Liver (tissue), 9 donors: ENCODE results near the gene CACNA2D1. TPM values are rescaled to one million over a fixed set of nuclear protein-coding genes. Genes with fewer than 3 reads are reported as not detected.
"Not testable (repeated sequence)": the region's sequence is repeated elsewhere in the genome, so short reads cannot be mapped to it uniquely, and the experiment has no call there.

Experiments used
- DNase-seq: peaks from one replicate; pipeline ENCODE4 v3.0.0-alpha.2; 2017; ENCODE audit warnings: low spot score
- H3K27ac ChIP-seq, 2 donors: one replicate each; pipeline ENCODE4 v1.7.0; 2013; ENCODE audit warnings: inconsistent platforms in 2 of 2, low read length in 2 of 2, control low read depth in 1 of 2, low read depth in 1 of 2, mild to moderate bottlenecking in 1 of 2
- H3K27me3 ChIP-seq, 4 donors: one replicate each; pipeline versions ENCODE4 v1.6.1 to v1.7.0; 2013; ENCODE audit warnings: low read length in 3 of 4, inconsistent platforms in 1 of 4, mild to moderate bottlenecking in 1 of 4, moderate library complexity in 1 of 4; ENCODE audit not compliant: control insufficient read depth in 4 of 4, insufficient read depth in 4 of 4
- H3K36me3 ChIP-seq, 4 donors: one replicate each; pipeline versions ENCODE4 v1.6.1 to v1.7.0; 2013; ENCODE audit warnings: low read length in 3 of 4, mild to moderate bottlenecking in 3 of 4, low read depth in 1 of 4, moderate library complexity in 1 of 4; ENCODE audit not compliant: control insufficient read depth in 4 of 4, insufficient read depth in 3 of 4
- H3K4me1 ChIP-seq, 4 donors: one replicate each; pipeline versions ENCODE4 v1.6.1 to v1.7.0; 2013; ENCODE audit warnings: low read length in 3 of 4, mild to moderate bottlenecking in 3 of 4, moderate library complexity in 1 of 4; ENCODE audit not compliant: control insufficient read depth in 4 of 4, insufficient read depth in 4 of 4
- H3K4me3 ChIP-seq, 3 donors: one replicate each; pipeline versions ENCODE4 v1.6.1 to v1.7.0; 2013; ENCODE audit warnings: low read length in 3 of 3, control low read depth in 1 of 3, low read depth in 1 of 3, mild to moderate bottlenecking in 1 of 3
- H3K9ac ChIP-seq, 2 donors: one replicate each; pipeline ENCODE4 v1.7.0; 2013; ENCODE audit warnings: low read length in 2 of 2, mild to moderate bottlenecking in 2 of 2, moderate library complexity in 2 of 2, control low read depth in 1 of 2, low read depth in 1 of 2
- H3K9me3 ChIP-seq, 4 donors: one replicate each; pipeline versions ENCODE4 v1.6.1 to v1.7.0; 2013; ENCODE audit warnings: low read length in 3 of 4; ENCODE audit not compliant: control insufficient read depth in 4 of 4
- EGR1 ChIP-seq, 2 donors: IDR thresholded peaks; 2 replicates each; pipeline ENCODE4 v1.6.1; 2016 to 2018; ENCODE audit warnings: antibody characterized with exemption in 2 of 2, low read depth in 2 of 2
- FOXA1 ChIP-seq: IDR thresholded peaks from 2 replicates; pipeline ENCODE4 v1.6.1; 2016; ENCODE audit warnings: antibody characterized with exemption
- FOXA2 ChIP-seq: IDR thresholded peaks from 2 replicates; pipeline ENCODE4 v1.6.1; 2016; ENCODE audit warnings: antibody characterized with exemption
- GABPA ChIP-seq, 2 donors: IDR thresholded peaks in 1 of 2; conservative IDR thresholded peaks in 1 of 2; 2 replicates each; pipeline ENCODE4 v1.6.1; 2016; ENCODE audit warnings: antibody characterized with exemption in 2 of 2, mild to moderate bottlenecking in 1 of 2, moderate library complexity in 1 of 2
- HNF4A ChIP-seq, 2 donors: conservative IDR thresholded peaks; 2 replicates each; pipeline ENCODE4 v1.6.1; 2016; ENCODE audit warnings: antibody characterized with exemption in 2 of 2, mild to moderate bottlenecking in 2 of 2
- HNF4G ChIP-seq: IDR thresholded peaks from 2 replicates; pipeline ENCODE4 v1.6.1; 2016; ENCODE audit warnings: antibody characterized with exemption
- JUND ChIP-seq, 2 donors: IDR thresholded peaks; 2 replicates each; pipeline ENCODE4 v1.6.1; 2016; ENCODE audit warnings: antibody characterized with exemption in 2 of 2
- NR2F2 ChIP-seq: IDR thresholded peaks from 2 replicates; pipeline ENCODE4 v1.6.1; 2016; ENCODE audit warnings: antibody characterized with exemption
- RXRA ChIP-seq, 2 donors: IDR thresholded peaks; 2 replicates each; pipeline ENCODE4 v1.6.1; 2017 to 2018; ENCODE audit warnings: antibody characterized with exemption in 2 of 2, mild to moderate bottlenecking in 1 of 2
- SP1 ChIP-seq: IDR thresholded peaks from 2 replicates; pipeline ENCODE4 v1.6.1; 2018; ENCODE audit warnings: antibody characterized with exemption, mild to moderate bottlenecking
- TAF1 ChIP-seq: conservative IDR thresholded peaks from 2 replicates; pipeline ENCODE4 v1.6.1; 2016; ENCODE audit warnings: antibody characterized with exemption, mild to moderate bottlenecking
- YY1 ChIP-seq: IDR thresholded peaks from 2 replicates; pipeline ENCODE4 v1.6.1; 2016; ENCODE audit warnings: antibody characterized with exemption, mild to moderate bottlenecking
- WGBS: extraction: QIAGEN DNeasy Blood & Tissue Kit; methylation state at CpG from one replicate; pipeline ENCODE4 v1.1.7; 2013; 5-methylcytosine and 5-hydroxymethylcytosine counted together
- polyA plus RNA-seq, 2 donors: library from polyadenylated mRNA; stranded (reverse) in 1 of 2; unstranded in 1 of 2; fragments of 200-250 nt in 1 of 2; fragments of >200 nt in 1 of 2; fragmentation: Nextera tagmentation in 1 of 2; extraction: Ambion mirVana in 1 of 2; gene quantifications; one replicate each; pipeline versions ENCODE4 v1.2.1 to v1.2.3, GENCODE V29; 2013 to 2015
- total RNA-seq, 2 donors: library from RNA; depleted of rRNA; stranded (reverse); fragments of >200 nt; gene quantifications; one replicate each; pipeline ENCODE4 v1.2.3, GENCODE V29; 2014
- TF ChIP-seq, protein P1 (sequence below): IDR thresholded peaks from 2 replicates; pipeline ENCODE4 v1.6.1; 2016; ENCODE audit warnings: antibody characterized with exemption
- TF ChIP-seq, protein P2 (sequence below): IDR thresholded peaks from 2 replicates; pipeline ENCODE4 v1.6.1; 2016; ENCODE audit warnings: antibody characterized with exemption
- TF ChIP-seq, protein P3 (sequence below): fragments of 150-350 bp; IDR thresholded peaks from 2 replicates; pipeline ENCODE4 v1.5.1; 2017; ENCODE audit warnings: improper control_type of control experiment, low read depth, low read length; ENCODE audit not compliant: missing input control
- TF ChIP-seq, protein P4 (sequence below): IDR thresholded peaks from 2 replicates; pipeline ENCODE4 v1.6.1; 2016; ENCODE audit warnings: antibody characterized with exemption, mild to moderate bottlenecking
- donor health status: healthy.
- donor health status: healthy.
- donor health status: healthy.
- donor health status: healthy.
- donor health status: healthy.

CACNA2D1 gene
- total and polyA plus RNA-seq, 4 donors, result 0.42 to 2.3 (median 0.94) TPM

DNA sequence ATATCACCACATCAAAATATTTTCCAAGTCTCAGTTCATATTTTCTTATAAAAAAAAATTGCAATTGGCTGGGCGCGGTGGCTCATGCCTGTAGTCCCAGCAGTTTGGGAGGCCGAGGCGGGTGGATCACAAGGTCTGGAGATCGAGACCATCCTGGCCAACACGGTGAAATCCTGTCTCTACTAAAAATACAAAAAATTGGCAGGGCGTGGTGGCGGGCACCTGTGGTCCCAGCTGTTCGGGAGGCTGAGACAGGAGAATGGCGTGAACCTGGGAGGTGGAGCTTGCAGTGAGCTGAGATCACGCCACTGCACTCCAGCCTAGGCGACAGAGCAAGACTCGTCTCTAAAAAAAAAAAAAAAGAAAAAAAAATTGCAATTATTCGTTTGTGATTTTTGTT is 303.0 kb downstream of the CACNA2D1 start:
- H3K27me3 ChIP-seq, DNase-seq, H3K9ac ChIP-seq, H3K9me3 ChIP-seq, H3K4me1 ChIP-seq, H3K36me3 ChIP-seq, H3K27ac ChIP-seq, H3K4me3 ChIP-seq: not testable (repeated sequence)
- WGBS, result 92% methylated on average over 14 of the region's 14 CpGs

DNA sequence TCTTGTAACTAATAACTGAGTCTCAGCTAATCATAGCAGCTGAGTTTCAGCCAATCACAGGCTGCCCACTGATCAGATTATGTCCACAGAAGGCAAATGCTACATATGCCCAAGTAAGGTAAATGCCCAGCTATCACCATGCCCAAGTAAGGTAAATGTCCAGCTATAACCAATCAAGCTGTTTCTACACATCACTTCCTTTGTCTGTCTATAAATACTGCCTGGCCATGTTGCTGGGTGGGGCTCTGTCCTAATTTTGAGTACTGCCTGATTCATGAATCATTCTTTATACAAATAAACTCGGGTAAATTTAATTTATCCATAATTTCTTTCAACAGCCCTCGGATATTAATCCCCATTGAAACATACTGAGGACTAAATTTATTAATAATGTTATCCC is 312.4 kb downstream of the CACNA2D1 start:
- WGBS, result 56% methylated on average over 2 of the region's 2 CpGs
- Histone ChIP-seq H3K27me3 (no peaks in the 10 kb centered on the region), H3K36me3 (no peaks in the 10 kb centered on the region), H3K9ac (no peak overlapping the region), H3K27ac (no peak overlapping the region), H3K4me1 (no peaks in the 10 kb centered on the region), H3K4me3 (no peak overlapping the region), H3K9me3 (no peaks in the 10 kb centered on the region)
- DNase-seq, result no peak
- TF ChIP-seq FOXA1, result no peak
- no peak for TF ChIP-seq TAF1
- TF ChIP-seq, protein P1, sequence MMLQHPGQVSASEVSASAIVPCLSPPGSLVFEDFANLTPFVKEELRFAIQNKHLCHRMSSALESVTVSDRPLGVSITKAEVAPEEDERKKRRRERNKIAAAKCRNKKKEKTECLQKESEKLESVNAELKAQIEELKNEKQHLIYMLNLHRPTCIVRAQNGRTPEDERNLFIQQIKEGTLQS, result no peak
- TF ChIP-seq JUND (IDR thresholded peaks at IDR 0.05), result no peak
- TF ChIP-seq HNF4A (conservative IDR thresholded peaks at IDR 0.05), result no peak
- TF ChIP-seq, protein P2, sequence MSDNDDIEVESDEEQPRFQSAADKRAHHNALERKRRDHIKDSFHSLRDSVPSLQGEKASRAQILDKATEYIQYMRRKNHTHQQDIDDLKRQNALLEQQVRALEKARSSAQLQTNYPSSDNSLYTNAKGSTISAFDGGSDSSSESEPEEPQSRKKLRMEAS, result no peak
- TF ChIP-seq, protein P3, sequence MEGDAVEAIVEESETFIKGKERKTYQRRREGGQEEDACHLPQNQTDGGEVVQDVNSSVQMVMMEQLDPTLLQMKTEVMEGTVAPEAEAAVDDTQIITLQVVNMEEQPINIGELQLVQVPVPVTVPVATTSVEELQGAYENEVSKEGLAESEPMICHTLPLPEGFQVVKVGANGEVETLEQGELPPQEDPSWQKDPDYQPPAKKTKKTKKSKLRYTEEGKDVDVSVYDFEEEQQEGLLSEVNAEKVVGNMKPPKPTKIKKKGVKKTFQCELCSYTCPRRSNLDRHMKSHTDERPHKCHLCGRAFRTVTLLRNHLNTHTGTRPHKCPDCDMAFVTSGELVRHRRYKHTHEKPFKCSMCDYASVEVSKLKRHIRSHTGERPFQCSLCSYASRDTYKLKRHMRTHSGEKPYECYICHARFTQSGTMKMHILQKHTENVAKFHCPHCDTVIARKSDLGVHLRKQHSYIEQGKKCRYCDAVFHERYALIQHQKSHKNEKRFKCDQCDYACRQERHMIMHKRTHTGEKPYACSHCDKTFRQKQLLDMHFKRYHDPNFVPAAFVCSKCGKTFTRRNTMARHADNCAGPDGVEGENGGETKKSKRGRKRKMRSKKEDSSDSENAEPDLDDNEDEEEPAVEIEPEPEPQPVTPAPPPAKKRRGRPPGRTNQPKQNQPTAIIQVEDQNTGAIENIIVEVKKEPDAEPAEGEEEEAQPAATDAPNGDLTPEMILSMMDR, result no peak
- TF ChIP-seq, protein P4, sequence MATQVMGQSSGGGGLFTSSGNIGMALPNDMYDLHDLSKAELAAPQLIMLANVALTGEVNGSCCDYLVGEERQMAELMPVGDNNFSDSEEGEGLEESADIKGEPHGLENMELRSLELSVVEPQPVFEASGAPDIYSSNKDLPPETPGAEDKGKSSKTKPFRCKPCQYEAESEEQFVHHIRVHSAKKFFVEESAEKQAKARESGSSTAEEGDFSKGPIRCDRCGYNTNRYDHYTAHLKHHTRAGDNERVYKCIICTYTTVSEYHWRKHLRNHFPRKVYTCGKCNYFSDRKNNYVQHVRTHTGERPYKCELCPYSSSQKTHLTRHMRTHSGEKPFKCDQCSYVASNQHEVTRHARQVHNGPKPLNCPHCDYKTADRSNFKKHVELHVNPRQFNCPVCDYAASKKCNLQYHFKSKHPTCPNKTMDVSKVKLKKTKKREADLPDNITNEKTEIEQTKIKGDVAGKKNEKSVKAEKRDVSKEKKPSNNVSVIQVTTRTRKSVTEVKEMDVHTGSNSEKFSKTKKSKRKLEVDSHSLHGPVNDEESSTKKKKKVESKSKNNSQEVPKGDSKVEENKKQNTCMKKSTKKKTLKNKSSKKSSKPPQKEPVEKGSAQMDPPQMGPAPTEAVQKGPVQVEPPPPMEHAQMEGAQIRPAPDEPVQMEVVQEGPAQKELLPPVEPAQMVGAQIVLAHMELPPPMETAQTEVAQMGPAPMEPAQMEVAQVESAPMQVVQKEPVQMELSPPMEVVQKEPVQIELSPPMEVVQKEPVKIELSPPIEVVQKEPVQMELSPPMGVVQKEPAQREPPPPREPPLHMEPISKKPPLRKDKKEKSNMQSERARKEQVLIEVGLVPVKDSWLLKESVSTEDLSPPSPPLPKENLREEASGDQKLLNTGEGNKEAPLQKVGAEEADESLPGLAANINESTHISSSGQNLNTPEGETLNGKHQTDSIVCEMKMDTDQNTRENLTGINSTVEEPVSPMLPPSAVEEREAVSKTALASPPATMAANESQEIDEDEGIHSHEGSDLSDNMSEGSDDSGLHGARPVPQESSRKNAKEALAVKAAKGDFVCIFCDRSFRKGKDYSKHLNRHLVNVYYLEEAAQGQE, result no peak
- TF ChIP-seq EGR1 (IDR thresholded peaks at IDR 0.05; ENCODE audit: low read depth in 2 of 2), result no peak
- TF ChIP-seq SP1, result no peak

DNA sequence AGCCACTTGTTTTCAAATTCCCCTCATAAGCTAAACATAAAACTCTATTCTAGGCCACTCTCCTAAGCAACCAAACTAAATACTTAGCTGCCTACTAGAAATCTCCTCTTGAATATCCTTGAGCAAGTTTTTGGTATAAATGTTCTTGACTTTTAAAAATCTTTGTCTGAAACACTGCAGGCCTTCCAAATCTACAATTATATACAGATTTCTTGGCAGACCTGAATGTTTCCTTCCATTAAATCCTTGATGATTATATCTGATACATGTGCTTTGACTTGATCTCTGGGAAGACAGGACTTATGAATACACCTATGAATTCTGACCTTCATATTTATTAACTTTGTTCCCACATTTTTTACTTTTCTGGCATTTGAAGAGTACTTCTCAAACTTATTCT is 314.5 kb downstream of the CACNA2D1 start:
- H3K27ac ChIP-seq, result no peak overlapping the region
- H3K9ac ChIP-seq, result no peak overlapping the region
- no peaks in the 10 kb centered on the region for H3K27me3 ChIP-seq
- H3K4me1 ChIP-seq, result no peaks in the 10 kb centered on the region
- no peak for DNase-seq
- H3K9me3 ChIP-seq, result peaks cover 0 to 5% (median 1%) of the 10 kb centered on the region in 4 donors
- H3K4me3 ChIP-seq, result no peak overlapping the region
- no peaks in the 10 kb centered on the region for H3K36me3 ChIP-seq
- TF ChIP-seq RXRA (IDR thresholded peaks at IDR 0.05) (no peak), HNF4G (no peak), HNF4A (conservative IDR thresholded peaks at IDR 0.05) (no peak), NR2F2 (no peak), GABPA (IDR thresholded peaks at IDR 0.05 in 1 of 2, conservative IDR thresholded peaks at IDR 0.05 in 1 of 2) (no peak), FOXA2 (no peak), FOXA1 (no peak), EGR1 (IDR thresholded peaks at IDR 0.05; ENCODE audit: low read depth in 2 of 2) (no peak), YY1 (no peak), TAF1 (no peak)
- TF ChIP-seq, protein P4, result no peak
- TF ChIP-seq, protein P3, result no peak
